CD4-positive, alpha-beta T cell treated with Interleukin-17A for 1 hour (primary cell): ENCODE results near the gene SLFN14.
A peak's percentile ranks its signal among the peaks of the same experiment; 100 is the strongest.
"Not testable (repeated sequence)": the region's sequence is repeated elsewhere in the genome, so short reads cannot be mapped to it uniquely, and the experiment has no call there.

ENCODE experiments used
- DNase-seq: peaks from one replicate; pipeline ENCODE4 v3.0.0-alpha.2; 2020

The SLFN14 gene

GRCh38 chr17:35557353-35557752, 3.3 kb downstream of the SLFN14 start:
- DNase-seq = no peak

GRCh38 chr17:35555691-35556090, 4.9 kb downstream of the SLFN14 start:
- DNase-seq = peak; percentile 25

- DNase-seq = no peak
These were observed 6.0 kb downstream of the SLFN14 start for GRCh38 chr17:35554668-35555067.

GRCh38 chr17:35553310-35553709, 7.3 kb downstream of the SLFN14 start:
- no peak for DNase-seq

- DNase-seq = no peak
These were observed 11.6 kb downstream of the SLFN14 start for GRCh38 chr17:35548978-35549377.

GRCh38 chr17:35548208-35548810, 12.3 kb downstream of the SLFN14 start:
- no peak for DNase-seq

- no peak for DNase-seq
These were observed 14.1 kb downstream of the SLFN14 start for GRCh38 chr17:35546487-35546886.

GRCh38 chr17:35545150-35545549, 15.5 kb downstream of the SLFN14 start:
- DNase-seq = no peak

GRCh38 chr17:35543856-35544255, 16.8 kb downstream of the SLFN14 start:
- DNase-seq = no peak

GRCh38 chr17:35542990-35543389, 17.6 kb downstream of the SLFN14 start:
- no peak for DNase-seq

GRCh38 chr17:35541434-35541833, 19.2 kb downstream of the SLFN14 start:
- no peak for DNase-seq

GRCh38 chr17:35540589-35541404, 19.8 kb downstream of the SLFN14 start:
- DNase-seq = peak; percentile 64

GRCh38 chr17:35539659-35540026, 21.0 kb downstream of the SLFN14 start:
- DNase-seq = no peak

- peak; percentile 75 for DNase-seq
These were observed 22.9 kb downstream of the SLFN14 start, which contains the start of gene SLFN12L for GRCh38 chr17:35537601-35538141. TSS of gene SLFN12L (minus strand) at chr17:35537678. CDS start at chr17:35522364, 15,314 bp downstream.

GRCh38 chr17:35536664-35537171, 23.9 kb downstream of the SLFN14 start:
- DNase-seq = peak; percentile 24

- DNase-seq = not testable (repeated sequence)
These were observed 25.2 kb downstream of the SLFN14 start for GRCh38 chr17:35535406-35535805.

GRCh38 chr17:35534576-35535093, 26.0 kb downstream of the SLFN14 start:
- DNase-seq = no peak

GRCh38 chr17:35531160-35531559, 29.5 kb downstream of the SLFN14 start:
- peak; percentile 49 for DNase-seq

- DNase-seq = peak; percentile 55
These were observed 30.8 kb downstream of the SLFN14 start for GRCh38 chr17:35529866-35530265.

- not testable (repeated sequence) for DNase-seq
These were observed 31.3 kb downstream of the SLFN14 start for GRCh38 chr17:35529326-35529725.

- no peak for DNase-seq
These were observed 37.3 kb downstream of the SLFN14 start for GRCh38 chr17:35523296-35523695.

GRCh38 chr17:35521654-35522256, 38.9 kb downstream of the SLFN14 start:
- peak; percentile 71 for DNase-seq

- DNase-seq = no peak
These were observed 39.5 kb downstream of the SLFN14 start for GRCh38 chr17:35521150-35521549.
